A549 treated with GW870086 at 1 μM for 4 hours (cell line): Measurements from ENCODE around the gene TIMM23B. TPM values are rescaled to one million over a fixed set of nuclear protein-coding genes. Genes with fewer than 3 reads are reported as not detected.

Experiments used
- total RNA-seq: library from RNA; stranded (reverse); fragments of 200-300 nt; extraction: Qiagen RNA extraction; gene quantifications from 5 replicates; pipeline ENCODE4 v1.2.3, GENCODE V29; 2022; ENCODE audit warnings: low read depth

Gene TIMM23B
- total RNA-seq: 14.8 to 22.6 TPM (median 19.3 TPM) in 5 replicates

GRCh38 chr10:49941447-49942338, at the start of gene TIMM23B, which contains the start of gene PARG:
Gene TIMM23B (plus strand): TSS chr10:49942053. CDS start chr10:49942195, 142 bp downstream.
Gene PARG (minus strand): TSS chr10:49942027. CDS start chr10:49941725, 302 bp downstream.

GRCh38 chr10:49988376-49988775, 46.5 kb downstream of the TIMM23B start, which contains the start of gene AGAP6:
Gene AGAP6 (plus strand): TSS chr10:49988406. CDS start chr10:49988716, 310 bp downstream.

Other genes with a start within 250 kb of the TIMM23B start
- 0.13 to 0.49 TPM (median 0.21 TPM) in 5 replicates for gene OGDHL, start 179.7 kb upstream of the TIMM23B start, total RNA-seq
- 12.9 to 19.6 TPM (median 19.3 TPM) in 5 replicates for gene PARG, start within 50 bp of the TIMM23B start, total RNA-seq
- 6.8 to 9.7 TPM (median 8.6 TPM) in 5 replicates for gene AGAP6, start 46.4 kb downstream of the TIMM23B start, total RNA-seq
- gene WASHC2A, start 125.9 kb downstream of the TIMM23B start, total RNA-seq: 12.2 to 15.4 TPM (median 12.7 TPM) in 5 replicates